ENCODE results near the gene C4orf50.

Gene C4orf50

GRCh38 chr4:5895287-5895686 is 122.9 kb downstream of the C4orf50 start:
- H3K4me2 ChIP-seq (ENCODE audit: low read depth, low read length, poor library complexity, severe bottlenecking) = no peak overlapping the region
- H3F3A ChIP-seq (ENCODE audit: low read depth) = no peaks in the 10 kb centered on the region
- H3K4me1 ChIP-seq (ENCODE audit: insufficient read depth, low read length, poor library complexity, severe bottlenecking) = no peaks in the 10 kb centered on the region
- no peaks in the 10 kb centered on the region for H4K20me1 ChIP-seq (ENCODE audit: insufficient read depth, low read length, poor library complexity, severe bottlenecking)
- H3K4me3 ChIP-seq (ENCODE audit: low read length, poor library complexity, severe bottlenecking) = no peak overlapping the region
- H3K36me3 ChIP-seq (ENCODE audit: insufficient read depth, low read length) = no peaks in the 10 kb centered on the region
- no peaks in the 10 kb centered on the region; the same call in 1 of the 2 replicates for H3K9me3 ChIP-seq (ENCODE audit: insufficient read depth, low read depth, low read length)
- no peaks in the 10 kb centered on the region for H3K27me3 ChIP-seq (ENCODE audit: insufficient read depth, low read length, poor library complexity, severe bottlenecking)
- no peak overlapping the region for H2AFZ ChIP-seq (ENCODE audit: low read length)
- H3K9me2 ChIP-seq (replicated peaks; ENCODE audit: low read depth, low read length) = no peaks in the 10 kb centered on the region
- TF ChIP-seq CTCF (conservative IDR thresholded peaks at IDR 0.05; ENCODE audit: low read length) (no peak), EZH2phosphoT487 (IDR thresholded peaks at IDR 0.05; ENCODE audit: borderline replicate concordance) (no peak)
- H3K9ac ChIP-seq (ENCODE audit: low read depth, low read length, poor library complexity, severe bottlenecking) = no peak overlapping the region
- no peaks in the 10 kb centered on the region for H3K79me2 ChIP-seq (ENCODE audit: insufficient read depth, low read length)

GRCh38 chr4:5894266-5894665 is 124.0 kb downstream of the C4orf50 start:
- H3K27me3 ChIP-seq (ENCODE audit: insufficient read depth, low read length, poor library complexity, severe bottlenecking) = no peaks in the 10 kb centered on the region
- H3K4me1 ChIP-seq (ENCODE audit: insufficient read depth, low read length, poor library complexity, severe bottlenecking) = no peaks in the 10 kb centered on the region
- H3K4me3 ChIP-seq (ENCODE audit: low read length, poor library complexity, severe bottlenecking) = no peak overlapping the region
- no peaks in the 10 kb centered on the region for H3K9me2 ChIP-seq (replicated peaks; ENCODE audit: low read depth, low read length)
- no peak overlapping the region for H2AFZ ChIP-seq (ENCODE audit: low read length)
- TF ChIP-seq EZH2phosphoT487 (IDR thresholded peaks at IDR 0.05; ENCODE audit: borderline replicate concordance) = no peak
- no peak for TF ChIP-seq CTCF (conservative IDR thresholded peaks at IDR 0.05; ENCODE audit: low read length)
- no peak overlapping the region for H3K9ac ChIP-seq (ENCODE audit: low read depth, low read length, poor library complexity, severe bottlenecking)
- no peak overlapping the region for H3K4me2 ChIP-seq (ENCODE audit: low read depth, low read length, poor library complexity, severe bottlenecking)
- no peaks in the 10 kb centered on the region for H3K36me3 ChIP-seq (ENCODE audit: insufficient read depth, low read length)
- H4K20me1 ChIP-seq (ENCODE audit: insufficient read depth, low read length, poor library complexity, severe bottlenecking) = no peaks in the 10 kb centered on the region
- H3K9me3 ChIP-seq (ENCODE audit: insufficient read depth, low read depth, low read length) = no peaks in the 10 kb centered on the region; the same call in 1 of the 2 replicates
- H3K79me2 ChIP-seq (ENCODE audit: insufficient read depth, low read length) = no peaks in the 10 kb centered on the region
- no peaks in the 10 kb centered on the region for H3F3A ChIP-seq (ENCODE audit: low read depth)

- Histone ChIP-seq H3K9me2 (replicated peaks; ENCODE audit: low read depth, low read length) (no peaks in the 10 kb centered on the region), H2AFZ (ENCODE audit: low read length) (no peak overlapping the region), H3K4me2 (ENCODE audit: low read depth, low read length, poor library complexity, severe bottlenecking) (no peak overlapping the region), H3K79me2 (ENCODE audit: insufficient read depth, low read length) (no peaks in the 10 kb centered on the region), H3K36me3 (ENCODE audit: insufficient read depth, low read length) (no peaks in the 10 kb centered on the region), H3K4me3 (ENCODE audit: low read length, poor library complexity, severe bottlenecking) (no peak overlapping the region), H4K20me1 (ENCODE audit: insufficient read depth, low read length, poor library complexity, severe bottlenecking) (no peaks in the 10 kb centered on the region), H3K4me1 (ENCODE audit: insufficient read depth, low read length, poor library complexity, severe bottlenecking) (no peaks in the 10 kb centered on the region), H3K9ac (ENCODE audit: low read depth, low read length, poor library complexity, severe bottlenecking) (no peak overlapping the region), H3K9me3 (ENCODE audit: insufficient read depth, low read depth, low read length) (no peaks in the 10 kb centered on the region; the same call in 1 of the 2 replicates), H3F3A (ENCODE audit: low read depth) (no peaks in the 10 kb centered on the region), H3K27me3 (ENCODE audit: insufficient read depth, low read length, poor library complexity, severe bottlenecking) (no peaks in the 10 kb centered on the region)
- no peak for TF ChIP-seq EZH2phosphoT487 (IDR thresholded peaks at IDR 0.05; ENCODE audit: borderline replicate concordance)
- no peak for TF ChIP-seq CTCF (conservative IDR thresholded peaks at IDR 0.05; ENCODE audit: low read length)
Measured at GRCh38 chr4:5893591-5893990, 124.6 kb downstream of the C4orf50 start.

All from Loucy (cell line).